Ishikawa (cell line): Measurements from ENCODE around the gene SEC63.

ENCODE experiments used
- CEBPB ChIP-seq: IDR thresholded peaks from 2 replicates; pipeline ENCODE4 v1.6.1; 2012
- CREB1 ChIP-seq: IDR thresholded peaks from 2 replicates; pipeline ENCODE4 v1.6.1; 2012; ENCODE audit warnings: low read depth
- EP300 ChIP-seq: IDR thresholded peaks from 2 replicates; pipeline ENCODE4 v1.6.1; 2012; ENCODE audit warnings: borderline replicate concordance
- MAX ChIP-seq: IDR thresholded peaks from 2 replicates; pipeline ENCODE4 v1.6.1; 2012
- RAD21 ChIP-seq: IDR thresholded peaks from 2 replicates; pipeline ENCODE4 v1.6.1; 2012; ENCODE audit warnings: low read depth
- TCF12 ChIP-seq: IDR thresholded peaks from 2 replicates; pipeline ENCODE4 v1.6.1; 2012; ENCODE audit warnings: low read depth

GRCh38 chr6:107973594-107973993 is 15.6 kb upstream of the SEC63 start:
- TF ChIP-seq CEBPB (no peak), TCF12 (no peak), RAD21 (no peak), EP300 (no peak), CREB1 (no peak), MAX (no peak)
